ENCODE measurements around the gene SIN3B.
"Not testable (repeated sequence)": the region's sequence is repeated elsewhere in the genome, so short reads cannot be mapped to it uniquely, and the experiment has no call there.

The SIN3B gene

GRCh38 chr19:16871871-16872270, 42.7 kb downstream of the SIN3B start:
- DNase-seq, result no peak

- no peak for DNase-seq
Observed at GRCh38 chr19:16872728-16873127, 43.5 kb downstream of the SIN3B start.

- no peak for DNase-seq
Observed at GRCh38 chr19:16873594-16873993, 44.4 kb downstream of the SIN3B start.

- DNase-seq, result no peak
Observed at GRCh38 chr19:16874250-16874977, 45.2 kb downstream of the SIN3B start.

GRCh38 chr19:16874978-16875299, 45.7 kb downstream of the SIN3B start:
- DNase-seq, result not testable (repeated sequence)

- DNase-seq, result no peak
Observed at GRCh38 chr19:16875584-16876555, 46.7 kb downstream of the SIN3B start.

GRCh38 chr19:16876904-16877361, 47.7 kb downstream of the SIN3B start:
- DNase-seq, result no peak

GRCh38 chr19:16877581-16877980, 48.4 kb downstream of the SIN3B start:
- DNase-seq, result no peak

- DNase-seq, result no peak
Observed at GRCh38 chr19:16878181-16878965, 49.2 kb downstream of the SIN3B start.

GRCh38 chr19:16880884-16881554, 51.8 kb downstream of the SIN3B start:
- no peak for DNase-seq

GRCh38 chr19:16882146-16882545, 52.9 kb downstream of the SIN3B start:
- DNase-seq, result no peak

GRCh38 chr19:16883522-16883921, 54.3 kb downstream of the SIN3B start:
- no peak for DNase-seq

- no peak for DNase-seq
Observed at GRCh38 chr19:16885166-16885565, 56.0 kb downstream of the SIN3B start.

GRCh38 chr19:16886305-16886880, 57.2 kb downstream of the SIN3B start:
- DNase-seq, result peak; percentile 43 to 57

GRCh38 chr19:16887353-16888265, 58.4 kb downstream of the SIN3B start:
- peak in 1 of 2 experiments; percentile 38 for DNase-seq

- DNase-seq, result peak; percentile 88 to 96
Observed at GRCh38 chr19:16888629-16889365, 59.6 kb downstream of the SIN3B start, which contains the start of gene F2RL3. Gene F2RL3 (plus strand): TSS chr19:16888999. CDS start chr19:16889190, 191 bp downstream.

GRCh38 chr19:16889366-16889882, 60.2 kb downstream of the SIN3B start:
- DNase-seq, result peak; percentile 64 to 84

- DNase-seq, result peak; percentile 67 to 82
Observed at GRCh38 chr19:16889883-16890460, 60.8 kb downstream of the SIN3B start.

- DNase-seq, result peak in 1 of 2 experiments; percentile 14
Observed at GRCh38 chr19:16890461-16891184, 61.4 kb downstream of the SIN3B start.
